CD4-positive, alpha-beta T cell treated with Interleukin-4 for 1 hour (primary cell): ENCODE measurements around the gene PGBD4.

Experiments used
- DNase-seq, 2 donors: peaks; one replicate each; pipeline ENCODE4 v3.0.0-alpha.2; 2020 to 2022

The PGBD4 gene

DNA sequence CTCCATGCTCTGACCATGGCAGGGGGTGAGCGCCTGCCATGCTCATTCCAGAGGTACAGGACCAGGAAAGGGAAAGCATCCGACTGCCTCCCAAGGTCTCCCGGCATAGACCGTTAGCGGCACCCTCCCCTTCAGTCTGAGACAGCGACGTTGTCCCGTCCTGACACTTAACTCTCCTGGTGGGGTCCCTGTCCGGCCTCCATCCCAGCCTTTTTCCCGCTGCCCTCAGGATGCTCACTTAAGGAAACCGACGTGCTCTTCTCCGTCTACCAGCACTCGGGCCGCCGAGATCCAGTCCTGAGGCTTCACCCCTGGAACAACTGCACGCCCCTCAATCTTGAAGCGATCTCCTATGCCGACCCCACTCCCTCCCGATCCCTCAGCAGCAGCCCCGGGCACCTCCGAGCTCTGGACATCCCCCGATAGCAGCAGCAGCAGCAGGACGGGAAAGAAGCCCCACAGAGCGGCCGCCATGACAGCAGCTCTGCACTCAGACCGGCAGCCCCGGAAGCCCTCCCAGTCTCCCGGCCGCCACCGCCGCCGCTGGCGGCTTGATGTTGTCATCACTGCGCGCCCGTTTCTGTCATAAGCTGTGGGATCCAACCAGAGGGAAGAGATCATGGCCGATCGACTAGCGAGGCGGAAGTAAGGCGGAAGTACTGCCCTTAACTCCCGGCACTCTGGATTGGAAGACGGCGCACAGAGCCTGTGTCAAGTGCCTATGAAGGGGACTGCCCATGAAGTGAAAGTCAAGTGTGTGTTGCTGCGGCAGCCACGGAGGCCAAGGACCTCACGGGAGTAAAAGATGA lies at the start of gene PGBD4, which contains the start of gene EMC7:
TSS of gene PGBD4 (plus strand) at position 718 of the 809 bp plus-strand sequence. CDS start 449 bp downstream, outside the sequence.
TSS of gene EMC7 (minus strand) at position 497 of the 809 bp plus-strand sequence. CDS start at position 474, 23 bp downstream.
- peak; percentile 99 for DNase-seq

DNA sequence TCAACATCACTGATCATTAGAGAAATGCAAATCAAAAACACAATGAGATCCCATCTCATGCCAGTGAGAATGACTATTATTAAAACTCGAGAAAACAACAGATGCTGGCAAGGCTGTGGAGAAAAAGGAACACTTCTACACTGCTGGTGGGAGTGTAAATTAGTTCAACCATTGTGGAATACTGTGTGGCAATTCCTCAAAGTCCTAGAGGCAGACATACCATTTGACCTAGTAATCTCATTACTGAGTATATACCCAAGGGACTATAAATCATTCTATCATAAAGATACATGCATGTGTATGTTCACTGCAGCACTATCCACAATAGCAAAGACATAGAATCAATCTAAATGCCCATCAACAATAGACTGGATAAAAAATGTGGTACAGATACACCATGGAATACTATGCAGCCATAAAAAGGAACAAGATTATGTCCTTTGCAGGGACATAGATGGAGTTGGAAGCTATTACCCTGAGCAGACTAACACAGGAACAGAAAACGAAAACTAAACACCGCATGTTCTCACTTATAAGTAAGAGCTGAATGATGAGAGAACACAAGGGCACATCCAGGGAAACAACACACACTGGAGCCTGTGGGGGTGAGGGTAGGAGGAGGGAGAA lies 47.7 kb upstream of the PGBD4 start:
- no peak for DNase-seq

GRCh38 chr15:34055868-34056595 lies 45.9 kb upstream of the PGBD4 start:
- no peak for DNase-seq

DNA sequence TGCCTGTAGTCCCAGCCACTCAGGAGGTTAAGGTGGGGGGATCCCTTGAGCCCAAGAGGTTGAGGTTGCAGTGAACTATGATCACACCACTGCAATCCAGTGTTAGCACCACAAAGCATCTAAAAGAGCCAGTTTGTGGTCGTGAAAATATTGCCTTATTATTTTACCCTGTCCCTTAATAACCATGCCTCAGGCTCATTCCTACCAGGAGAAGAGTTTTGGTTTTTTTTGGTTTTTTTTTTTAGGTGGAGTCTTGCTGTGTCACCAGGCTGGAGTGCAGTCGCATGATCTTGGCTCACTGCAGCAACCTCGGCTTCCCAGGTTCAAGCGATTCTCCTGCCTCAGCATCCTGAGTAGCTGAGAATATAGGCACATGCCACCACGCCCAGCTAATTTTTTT lies 45.0 kb upstream of the PGBD4 start:
- DNase-seq: no peak

DNA sequence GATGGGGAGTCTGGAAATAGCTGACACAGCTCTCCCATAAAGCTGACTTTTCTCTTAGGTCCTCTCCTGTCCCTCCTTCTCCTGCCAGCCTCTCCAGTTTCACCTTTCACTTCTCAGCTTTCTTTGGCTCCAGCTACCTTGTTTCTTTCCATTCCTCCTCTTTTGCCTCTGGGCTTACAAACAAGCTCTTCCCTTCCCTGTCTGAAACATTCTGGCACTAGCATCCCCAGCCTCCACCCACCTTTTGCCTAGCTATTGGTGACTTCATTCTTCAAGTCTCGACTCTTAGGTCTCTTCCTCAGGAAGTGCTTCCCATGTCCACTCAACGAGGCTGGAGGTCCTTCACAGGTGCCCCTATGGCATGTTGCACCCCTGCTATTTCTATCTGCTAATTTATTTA lies 42.4 kb upstream of the PGBD4 start:
- DNase-seq: no peak

DNA sequence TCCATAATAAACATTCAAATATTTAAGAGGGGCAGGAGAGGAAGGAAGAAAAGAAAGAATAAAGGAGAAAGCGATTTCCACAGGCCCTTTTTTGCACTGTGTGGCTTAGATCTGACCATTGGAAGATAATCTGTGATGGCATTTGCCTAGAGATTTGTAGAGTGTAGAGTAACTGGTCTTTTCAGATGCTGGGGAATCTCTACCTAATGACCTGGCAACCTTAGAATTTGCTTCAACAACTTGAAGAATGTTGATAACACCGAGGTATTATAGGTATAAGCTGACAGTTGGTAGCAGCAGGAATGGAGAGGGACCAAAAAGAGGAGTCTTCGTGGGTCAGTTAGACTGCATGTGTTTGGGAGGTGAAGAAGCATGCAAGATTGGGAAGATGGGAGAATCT lies 41.9 kb upstream of the PGBD4 start:
- DNase-seq: no peak

DNA sequence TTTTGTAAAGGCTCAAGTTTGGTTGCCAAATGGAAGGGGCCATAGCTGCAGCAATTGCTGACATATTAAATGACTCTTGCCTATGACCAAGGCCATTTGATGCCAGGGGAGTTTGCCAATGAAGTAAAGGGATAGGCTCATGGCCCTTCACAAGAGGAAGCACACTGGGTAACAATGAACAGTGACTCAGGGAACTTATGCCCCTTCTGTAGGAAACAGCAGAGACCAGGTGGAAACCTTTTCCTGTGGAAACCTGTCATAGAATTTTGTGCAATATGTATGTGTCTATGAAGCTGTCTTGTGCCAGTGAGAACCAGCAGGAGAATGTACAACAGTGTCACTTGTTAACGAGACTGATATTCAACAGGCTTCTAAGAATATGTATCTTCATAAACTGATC lies 37.4 kb upstream of the PGBD4 start:
- no peak for DNase-seq

DNA sequence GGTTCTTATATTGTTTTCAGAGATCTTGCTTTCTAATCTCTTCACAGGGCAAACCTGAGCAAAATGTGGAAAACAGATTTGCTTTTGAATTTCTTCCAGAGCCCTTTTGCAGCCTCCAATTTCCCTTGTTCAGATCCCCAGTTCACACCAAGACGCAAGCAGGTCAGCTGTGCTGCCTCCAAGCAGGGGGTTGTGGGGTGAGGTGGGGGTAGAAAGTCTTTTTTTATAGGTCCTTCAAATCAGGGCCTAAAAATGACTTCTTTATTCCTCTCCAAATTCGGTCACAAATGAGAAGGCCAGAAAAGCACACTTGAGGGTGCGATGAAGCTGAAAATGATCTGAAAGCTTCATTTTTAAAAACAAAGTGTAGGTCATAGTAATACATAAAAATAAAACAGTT lies 36.6 kb upstream of the PGBD4 start:
- DNase-seq: no peak

- DNase-seq: no peak
Measured at GRCh38 chr15:34065941-34066340, 35.9 kb upstream of the PGBD4 start.

GRCh38 chr15:34070003-34070402 lies 31.9 kb upstream of the PGBD4 start:
- no peak for DNase-seq

- DNase-seq: no peak
Measured at GRCh38 chr15:34076785-34077184, 25.1 kb upstream of the PGBD4 start.

GRCh38 chr15:34078900-34079299 lies 23.0 kb upstream of the PGBD4 start:
- DNase-seq: no peak

GRCh38 chr15:34079904-34080303 lies 22.0 kb upstream of the PGBD4 start:
- no peak for DNase-seq

DNA sequence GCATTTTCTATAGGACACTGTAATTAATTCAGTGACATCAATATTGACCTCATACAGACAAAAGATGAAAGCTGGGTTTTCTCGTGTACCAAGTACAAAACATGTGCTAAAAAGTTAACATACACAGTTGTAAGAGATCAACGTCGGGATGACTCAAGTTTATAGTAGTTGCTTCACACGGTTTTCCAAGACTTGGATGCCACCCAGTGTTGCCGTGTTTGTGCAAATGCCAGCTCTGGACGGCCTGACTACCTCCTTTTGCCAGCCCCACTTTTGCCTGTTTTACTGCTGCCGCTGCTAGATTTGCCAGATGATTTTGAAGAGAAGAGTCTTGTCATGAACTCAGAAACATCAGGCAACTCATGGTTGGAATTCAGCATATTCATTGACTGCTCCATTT lies 17.8 kb upstream of the PGBD4 start:
- DNase-seq: no peak

DNA sequence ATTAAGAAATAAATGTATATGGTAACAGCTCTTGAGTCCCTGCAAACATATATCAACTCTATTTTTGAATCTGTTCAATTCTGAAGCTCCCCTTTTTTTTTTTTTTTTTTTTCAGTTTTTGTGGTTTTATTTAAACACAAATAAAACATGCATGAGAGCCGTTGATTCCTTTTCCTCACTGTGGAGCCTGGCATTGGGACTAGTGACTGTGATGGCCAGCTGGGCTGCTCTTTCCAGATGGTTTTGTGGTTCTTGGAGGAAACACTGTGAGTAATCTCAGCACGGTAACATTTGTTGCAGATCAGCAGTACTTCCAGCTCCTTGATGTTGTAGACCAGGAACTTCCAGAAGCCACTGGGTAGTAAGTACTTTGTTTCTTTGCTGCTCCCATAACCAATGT lies 16.1 kb upstream of the PGBD4 start:
- no peak for DNase-seq

- no peak for DNase-seq
Measured at GRCh38 chr15:34099914-34100313, 2.0 kb upstream of the PGBD4 start.

DNA sequence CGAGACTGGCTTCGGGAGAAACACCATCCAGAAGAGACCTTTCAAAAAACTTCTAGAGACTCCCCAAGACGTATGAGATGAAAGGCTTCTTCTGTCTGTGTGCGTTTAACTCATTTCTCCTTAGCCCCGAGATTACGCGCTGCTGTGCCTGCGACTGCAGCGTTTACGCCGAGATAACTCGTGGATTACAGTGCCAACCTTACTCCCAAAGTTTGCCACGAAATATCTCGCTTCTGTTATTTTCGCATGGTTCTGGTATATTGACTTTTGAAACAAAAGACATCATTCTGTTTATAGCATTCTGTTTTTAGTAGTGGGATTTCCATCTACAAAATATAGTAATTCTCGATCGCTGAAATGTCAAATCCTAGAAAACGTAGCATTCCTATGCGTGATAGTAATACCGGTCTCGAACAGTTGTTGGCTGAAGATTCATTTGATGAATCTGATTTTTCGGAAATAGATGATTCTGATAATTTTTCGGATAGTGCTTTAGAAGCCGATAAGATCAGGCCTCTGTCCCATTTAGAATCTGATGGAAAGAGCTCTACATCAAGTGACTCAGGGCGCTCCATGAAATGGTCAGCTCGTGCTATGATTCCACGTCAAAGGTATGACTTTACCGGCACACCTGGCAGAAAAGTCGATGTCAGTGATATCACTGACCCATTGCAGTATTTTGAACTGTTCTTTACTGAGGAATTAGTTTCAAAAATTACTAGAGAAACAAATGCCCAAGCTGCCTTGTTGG lies 467 bp downstream of the PGBD4 start:
- no peak for DNase-seq

DNA sequence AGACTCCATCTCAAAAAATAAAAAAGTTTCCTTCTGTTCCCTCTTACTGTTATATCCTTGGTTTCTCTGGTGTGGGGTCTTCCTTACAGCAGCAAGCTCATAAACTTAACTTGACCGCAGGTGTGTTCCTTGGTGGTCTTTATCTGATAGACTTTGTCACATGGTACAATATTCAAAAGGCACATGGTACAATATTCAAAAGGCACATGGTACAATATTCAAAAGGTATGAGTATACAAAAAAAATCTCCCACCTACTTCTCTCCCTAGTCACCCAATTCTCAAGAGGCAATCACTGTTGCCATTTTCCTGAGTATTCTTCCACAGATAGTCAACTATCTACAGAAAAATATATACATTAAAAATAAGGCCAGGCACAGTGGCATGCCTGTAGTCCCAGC lies 4.5 kb downstream of the PGBD4 start:
- no peak for DNase-seq

GRCh38 chr15:34107315-34107714 lies 5.4 kb downstream of the PGBD4 start:
- no peak for DNase-seq

DNA sequence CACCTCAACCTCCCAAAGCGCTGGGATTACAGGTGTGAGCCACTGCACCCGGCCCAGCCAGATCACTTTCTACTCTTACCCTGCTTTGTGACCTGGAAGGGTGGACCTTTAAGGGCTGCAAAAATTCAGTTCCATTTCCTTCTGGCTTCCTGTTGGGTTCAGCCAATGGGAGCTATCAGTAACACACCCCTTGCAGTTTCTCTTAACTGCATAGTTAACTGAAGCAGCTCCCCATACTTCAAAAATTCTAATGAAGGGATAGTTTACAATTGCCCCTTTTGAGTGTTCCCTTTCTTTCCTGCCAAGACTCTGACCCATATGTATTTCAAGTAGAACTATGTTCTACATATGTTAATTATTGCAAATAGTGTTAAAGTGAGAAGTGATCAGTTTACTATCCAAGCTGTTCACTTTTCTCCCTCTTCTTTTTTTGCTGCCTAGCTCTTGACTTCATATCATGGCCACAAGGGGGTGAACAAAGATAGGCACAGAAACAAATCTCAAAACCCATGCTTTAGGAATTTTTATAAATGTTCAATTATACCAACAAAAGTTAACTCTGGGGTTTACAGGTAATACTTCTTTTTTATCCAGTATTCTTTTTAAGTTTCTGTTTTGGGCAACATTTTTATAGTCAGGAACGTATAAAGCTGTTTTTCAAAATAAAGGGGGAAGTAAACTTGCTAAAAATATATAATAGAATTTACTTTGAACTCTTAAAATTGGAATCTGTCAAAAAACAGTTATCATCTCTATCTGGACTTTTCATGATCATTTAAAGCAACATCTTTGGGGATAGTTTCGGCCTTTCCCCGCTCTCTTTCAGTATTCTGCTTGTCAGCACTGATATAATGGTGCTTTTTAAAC lies 8.1 kb downstream of the PGBD4 start:
- peak in 1 of 2 donors; percentile 31 for DNase-seq

- no peak for DNase-seq
Measured at GRCh38 chr15:34111488-34111887, 9.6 kb downstream of the PGBD4 start.

DNA sequence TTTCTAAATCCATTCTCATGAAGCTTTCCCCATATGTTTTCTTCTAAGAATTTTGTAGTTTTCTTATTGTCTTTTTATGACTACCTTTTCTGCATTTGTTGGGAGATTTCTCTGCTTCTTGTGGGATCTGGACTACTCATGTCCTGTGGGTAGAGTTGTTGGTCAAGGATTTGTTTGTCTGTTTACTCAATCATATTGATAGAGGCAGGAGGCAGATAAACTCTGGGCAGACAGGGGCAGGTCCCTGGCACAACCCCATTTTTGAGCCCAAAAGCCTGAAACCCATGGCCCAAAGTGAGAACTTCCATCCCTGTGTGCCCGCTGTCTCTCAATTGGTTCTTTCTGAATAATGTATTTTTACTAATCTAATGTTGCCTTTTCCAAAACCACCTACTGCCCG lies 12.3 kb downstream of the PGBD4 start:
- no peak for DNase-seq
